ENCODE results near the gene ARL6IP1.
"Not testable (repeated sequence)": the region's sequence is repeated elsewhere in the genome, so short reads cannot be mapped to it uniquely, and the experiment has no call there.

GRCh38 chr16:18774651-18775050 is 26.7 kb downstream of the ARL6IP1 start:
- not testable (repeated sequence) for TF ChIP-seq CTCF, POLR2A (IDR thresholded peaks at IDR 0.05)

Data from uterus (tissue), 2 donors.